B cell (primary cell): ENCODE measurements around the gene CLN3. TPM values are rescaled to one million over a fixed set of nuclear protein-coding genes. Genes with fewer than 3 reads are reported as not detected.

Experiments used
- ATAC-seq: fragments of 200-7000 bp; cut with Tn5 transposase; one replicate; pipeline ENCODE4 v1.10.0; 2021; ENCODE audit warnings: low read depth, mild to moderate bottlenecking, moderate number of reproducible peaks, moderate library complexity
- CTCF ChIA-PET: fragments of 350-600 bp; sonication (Branson Sonifier 250); formaldehyde crosslinking; loops from one replicate; lab custom pipeline; 2021; ENCODE audit warnings: antibody characterized with exemption, inconsistent platforms; lab: Charles Lee
- POLR2A ChIA-PET: fragments of 350-600 bp; sonication (Branson Sonifier 250); formaldehyde crosslinking; loops from one replicate; lab custom pipeline; 2021; ENCODE audit warnings: antibody characterized with exemption; lab: Charles Lee
- DNase-seq: peaks from one replicate; pipeline ENCODE4 v3.0.0; 2013
- H2AFZ ChIP-seq: 2 replicates; pipeline ENCODE4 v1.6.1; 2012; ENCODE audit warnings: mild to moderate bottlenecking, low read depth, low read length; ENCODE audit not compliant: insufficient read depth, poor library complexity, severe bottlenecking
- H3K27ac ChIP-seq, 2 donors: 1 replicate in 1 of 2; 2 replicates in 1 of 2; pipeline ENCODE4 v1.5.1; 2012 to 2013; ENCODE audit warnings: low read length in 2 of 2, mild to moderate bottlenecking in 2 of 2, moderate library complexity in 1 of 2
- H3K27me3 ChIP-seq, 4 experiments: fragments of 200-600 bp in 1 of 4; sonication (generic) in 1 of 4; replicated peaks in 1 of 4; 1 replicate in 2 of 4; 2 replicates in 2 of 4; pipeline versions ENCODE4 v1.6.1 to v1.7.0; 2013 to 2016; ENCODE audit warnings: low read length in 3 of 4, mild to moderate bottlenecking in 2 of 4, mixed read lengths in 1 of 4, moderate library complexity in 1 of 4; ENCODE audit not compliant: insufficient read depth in 4 of 4, control insufficient read depth in 3 of 4; ENCODE audit errors: control extremely low read depth in 1 of 4
- H3K36me3 ChIP-seq, 2 experiments: replicated peaks in 1 of 2; 1 replicate in 1 of 2; 2 replicates in 1 of 2; pipeline versions ENCODE4 v1.6.1 to v1.7.1; 2013; ENCODE audit warnings: low read length in 1 of 2; ENCODE audit not compliant: insufficient read depth in 2 of 2, control insufficient read depth in 1 of 2; ENCODE audit errors: control extremely low read depth in 1 of 2, extremely low read depth in 1 of 2
- H3K4me1 ChIP-seq, 2 donors: fragments of 200-600 bp in 1 of 2; sonication (generic) in 1 of 2; 1 replicate in 1 of 2; 2 replicates in 1 of 2; pipeline versions ENCODE4 v1.5.1 to v1.6.1; 2013 to 2017; ENCODE audit warnings: low read length in 2 of 2; ENCODE audit not compliant: control insufficient read depth in 2 of 2, insufficient read depth in 2 of 2
- H3K4me2 ChIP-seq: replicated peaks from 2 replicates; pipeline ENCODE3; 2012; ENCODE audit warnings: mild to moderate bottlenecking, low read depth, low read length; ENCODE audit not compliant: poor library complexity, severe bottlenecking
- H3K4me3 ChIP-seq, 5 experiments: fragments of 200-600 bp in 1 of 5; sonication (generic) in 1 of 5; 1 replicate in 3 of 5; 2 replicates in 2 of 5; pipeline versions ENCODE4 v1.5.1 to v1.7.0; 2011 to 2016; ENCODE audit warnings: low read length in 4 of 5, mild to moderate bottlenecking in 4 of 5, low read depth in 2 of 5, control low read depth in 1 of 5, moderate library complexity in 1 of 5; ENCODE audit not compliant: insufficient read depth in 1 of 5; ENCODE audit errors: control extremely low read depth in 1 of 5, extremely low read depth in 1 of 5
- H3K79me2 ChIP-seq: fragments of 200-600 bp; sonication (generic); one replicate; pipeline ENCODE4 v1.6.0; 2016; ENCODE audit warnings: low read length; ENCODE audit not compliant: control insufficient read depth, insufficient read depth
- H3K9ac ChIP-seq: fragments of 200-600 bp; sonication (generic); 2 replicates; pipeline ENCODE4 v1.6.1; 2017; ENCODE audit warnings: mild to moderate bottlenecking, low read length, moderate library complexity
- H3K9me3 ChIP-seq, 3 donors: one replicate each; pipeline versions ENCODE4 v1.6.1 to v1.7.1; 2013; ENCODE audit warnings: low read length in 2 of 3; ENCODE audit not compliant: control insufficient read depth in 2 of 3, insufficient read depth in 1 of 3; ENCODE audit errors: control extremely low read depth in 1 of 3
- H4K20me1 ChIP-seq: 2 replicates; pipeline ENCODE4 v1.6.0; 2012; ENCODE audit warnings: mild to moderate bottlenecking, low read length; ENCODE audit not compliant: insufficient read depth, control insufficient read depth, poor library complexity, severe bottlenecking
- H3K27ac Mint-ChIP-seq: one replicate; pipeline ENCODE4 v1.8.0; 2021; ENCODE audit warnings: mixed read lengths
- H3K27me3 Mint-ChIP-seq: one replicate; pipeline ENCODE4 v1.8.0; 2021; ENCODE audit warnings: mixed read lengths
- H3K4me1 Mint-ChIP-seq: one replicate; pipeline ENCODE4 v1.8.0; 2021; ENCODE audit warnings: mixed read lengths
- H3K4me3 Mint-ChIP-seq: one replicate; pipeline ENCODE4 v1.8.0; 2021; ENCODE audit warnings: mixed read lengths
- H3K9me3 Mint-ChIP-seq: one replicate; pipeline ENCODE4 v1.8.0; 2022; ENCODE audit warnings: mixed read lengths; ENCODE audit not compliant: insufficient read depth
- CTCF ChIP-seq: fragments of 200-600 bp; IDR thresholded peaks from one replicate; pipeline ENCODE4 v1.8.0; 2022; ENCODE audit warnings: antibody characterized with exemption, mild to moderate bottlenecking
- EZH2 ChIP-seq: IDR thresholded peaks from 2 replicates; pipeline ENCODE4 v1.6.1; 2012; ENCODE audit warnings: borderline replicate concordance, low read depth, mild to moderate bottlenecking, moderate library complexity, low read length; ENCODE audit not compliant: insufficient read depth, poor library complexity, severe bottlenecking
- WGBS: methylation state at CpG from one replicate; pipeline ENCODE4 v1.1.5; 2013; ENCODE audit warnings: missing lambda C conversion rate; ENCODE audit not compliant: insufficient coverage; 5-methylcytosine and 5-hydroxymethylcytosine counted together
- intact Hi-C: fragments of 100-400 bp; cut with micrococcal nuclease; formaldehyde crosslinking; loops from one replicate; pipeline ENCODE4 v1.10.0; 2022
- polyA plus RNA-seq: library from polyadenylated mRNA; depleted of rRNA; stranded (reverse); fragments of >200 nt; gene quantifications from 2 replicates; pipeline ENCODE4 v1.2.3, GENCODE V29; 2012
- total RNA-seq, 2 donors: library from RNA; stranded (reverse); fragments of 120-200 nt in 1 of 2; gene quantifications; 1 replicate in 1 of 2; 2 replicates in 1 of 2; pipeline versions ENCODE4 v1.2.3 to v1.2.4, GENCODE V29; 2013 to 2022

The CLN3 gene
- total and polyA plus RNA-seq, 2 donors (not counting 1 experiment from before 2014, with no cell fraction given) = 34.3 to 37.7 TPM

DNA sequence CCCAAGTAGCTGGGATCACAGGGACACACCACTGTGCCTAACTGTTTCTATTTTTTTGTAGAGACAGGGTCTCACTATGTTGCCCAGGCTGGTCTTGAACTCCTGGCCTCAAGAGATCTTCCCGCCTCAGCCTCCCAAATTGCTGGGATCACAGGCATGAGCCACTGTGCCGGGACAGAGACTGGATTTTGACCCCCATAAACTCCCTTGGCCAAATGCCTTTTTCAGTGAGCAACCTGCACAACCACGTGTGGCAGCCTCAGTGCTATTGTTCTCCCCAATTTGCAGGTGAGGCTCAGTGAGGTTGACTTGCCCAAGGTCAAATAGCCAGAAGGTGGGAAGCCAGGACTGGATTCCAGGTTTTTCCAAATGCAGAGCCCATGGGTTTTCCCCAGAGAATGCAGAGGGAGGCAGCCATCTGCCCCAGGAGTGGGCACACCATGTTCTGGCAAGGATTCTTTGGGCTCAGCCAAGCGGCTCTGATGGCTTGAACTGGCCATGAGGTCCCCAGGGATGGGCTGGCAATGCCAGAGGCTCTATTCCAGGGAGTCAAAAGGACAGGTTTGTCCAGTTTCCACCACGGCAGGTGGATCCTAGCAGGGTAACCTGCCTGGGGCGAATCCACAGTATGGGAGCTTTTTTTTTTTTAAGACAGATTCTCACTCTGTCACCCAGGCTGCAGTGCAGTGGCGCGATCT, 13.0 kb upstream of the CLN3 start:
- Mint-ChIP-seq H3K9me3 (no peaks in the 10 kb centered on the region), H3K4me3 (no peak overlapping the region), H3K4me1 (peaks cover 29% of the 10 kb centered on the region), H3K27me3 (peaks cover 5% of the 10 kb centered on the region), H3K27ac (no peak overlapping the region)
- Histone ChIP-seq H3K36me3 (no peaks in the 10 kb centered on the region), H3K9me3 (peaks cover 0 to 10% (median 0%) of the 10 kb centered on the region in 3 donors), H3K27ac (no peak overlapping the region), H2AFZ (no peak overlapping the region), H3K4me3 (no peak overlapping the region), H4K20me1 (no peaks in the 10 kb centered on the region), H3K4me1 (peaks cover 10 to 24% of the 10 kb centered on the region in 2 donors), H3K9ac (no peak overlapping the region), H3K27me3 (peaks cover 0 to 5% (median 0%) of the 10 kb centered on the region in 4 experiments), H3K79me2 (no peaks in the 10 kb centered on the region), H3K4me2 (no peak overlapping the region)
- intact Hi-C loops = no loop called here
- ChIA-PET CTCF (no interaction called here), POLR2A (no interaction called here)
- WGBS = 85% methylated on average over 5 of the region's 8 CpGs
- DNase-seq = no peak
- ATAC-seq = no peak
- TF ChIP-seq CTCF (no peak), EZH2 (no peak)

DNA sequence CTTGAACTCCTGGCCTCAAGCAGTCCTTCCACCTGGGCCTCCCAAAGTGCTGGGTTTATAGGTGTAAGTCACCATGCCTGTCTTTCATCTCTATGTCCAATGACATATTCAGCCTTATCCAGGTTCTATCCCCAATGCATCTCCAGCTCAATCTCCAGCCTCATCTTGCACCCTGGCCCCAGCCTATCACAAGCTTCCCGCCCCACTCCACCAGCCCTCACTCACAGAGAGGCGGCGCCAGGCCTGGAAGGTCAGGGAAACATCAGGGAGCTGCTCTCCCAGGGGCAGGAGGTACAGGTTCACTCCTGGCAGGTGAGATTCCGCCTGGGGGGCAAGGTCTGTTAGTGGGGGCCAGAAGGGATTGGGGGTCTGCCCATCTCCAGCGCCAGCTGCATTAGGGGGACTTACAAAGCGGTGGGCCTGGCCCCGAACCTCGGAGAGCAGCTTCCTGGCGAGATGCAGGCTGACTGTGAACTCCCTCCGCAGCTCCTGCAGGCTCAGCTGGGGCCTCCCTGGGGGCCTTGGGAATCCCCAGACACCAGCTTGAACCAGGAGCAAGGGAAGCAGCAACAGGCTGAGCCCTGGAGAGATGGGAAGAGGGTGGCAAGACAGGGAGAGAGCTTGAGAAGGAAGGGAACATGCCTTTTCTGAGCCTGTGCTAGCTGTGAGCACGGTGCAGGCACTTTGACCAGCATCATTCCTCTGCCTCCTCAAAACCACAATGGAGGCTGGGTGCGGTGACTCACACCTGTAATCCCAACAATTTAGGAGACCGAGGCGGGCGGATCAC, 11.8 kb upstream of the CLN3 start:
- Mint-ChIP-seq H3K27me3 (peaks cover 5% of the 10 kb centered on the region), H3K4me3 (no peak overlapping the region), H3K9me3 (no peaks in the 10 kb centered on the region), H3K4me1 (peaks cover 33% of the 10 kb centered on the region), H3K27ac (peak overlapping the region; percentile 32)
- Histone ChIP-seq H3K36me3 (no peaks in the 10 kb centered on the region), H3K4me2 (no peak overlapping the region), H3K27me3 (peaks cover 0 to 5% (median 0%) of the 10 kb centered on the region in 4 experiments), H3K79me2 (no peaks in the 10 kb centered on the region), H3K4me1 (peaks cover 10 to 26% of the 10 kb centered on the region in 2 donors), H3K27ac (no peak overlapping the region), H4K20me1 (no peaks in the 10 kb centered on the region), H3K9ac (no peak overlapping the region), H3K9me3 (peaks cover 0 to 10% (median 0%) of the 10 kb centered on the region in 3 donors), H2AFZ (no peak overlapping the region), H3K4me3 (no peak overlapping the region)
- ChIA-PET CTCF (no interaction called here), POLR2A (no interaction called here)
- TF ChIP-seq EZH2 (no peak), CTCF (no peak)
- WGBS = 80% methylated on average over 8 of the region's 15 CpGs
- intact Hi-C loops = no loop called here
- DNase-seq (no peak), ATAC-seq (no peak)
